Stimulated activated CD8-positive, alpha-beta memory T cell treated with anti-CD3 and anti-CD28 coated beads, Interleukin-15, amount 100 ng/mL, for 48 hours (primary cell): ENCODE data around the gene CAMTA1.
"Not testable (repeated sequence)": the region's sequence is repeated elsewhere in the genome, so short reads cannot be mapped to it uniquely, and the experiment has no call there.

Source experiments
- DNase-seq, 2 donors: peaks; one replicate each; pipeline ENCODE4 v3.0.0-alpha.2; 2020; ENCODE audit warnings: low read depth in 2 of 2

CAMTA1 gene

DNA sequence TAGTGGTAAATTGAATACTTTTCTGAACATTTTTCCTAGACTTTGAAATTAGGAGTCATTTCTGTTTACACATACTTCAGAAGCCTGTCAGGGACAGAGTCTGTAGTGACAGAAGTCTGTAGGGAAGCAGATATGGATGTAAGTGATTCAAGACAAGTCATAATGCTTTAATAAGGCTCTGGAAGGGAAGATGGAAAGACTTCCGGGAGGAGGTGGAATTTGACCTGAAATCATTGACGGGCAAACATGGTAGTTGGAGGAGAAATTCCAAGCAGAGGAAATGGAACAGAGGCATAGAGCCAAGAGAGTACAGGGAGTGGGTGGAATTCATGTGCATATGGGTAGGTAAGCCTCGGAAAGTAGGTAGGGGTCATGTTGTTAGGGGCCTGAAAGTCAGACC, 22.5 kb downstream of the CAMTA1 start:
- no peak for DNase-seq

DNA sequence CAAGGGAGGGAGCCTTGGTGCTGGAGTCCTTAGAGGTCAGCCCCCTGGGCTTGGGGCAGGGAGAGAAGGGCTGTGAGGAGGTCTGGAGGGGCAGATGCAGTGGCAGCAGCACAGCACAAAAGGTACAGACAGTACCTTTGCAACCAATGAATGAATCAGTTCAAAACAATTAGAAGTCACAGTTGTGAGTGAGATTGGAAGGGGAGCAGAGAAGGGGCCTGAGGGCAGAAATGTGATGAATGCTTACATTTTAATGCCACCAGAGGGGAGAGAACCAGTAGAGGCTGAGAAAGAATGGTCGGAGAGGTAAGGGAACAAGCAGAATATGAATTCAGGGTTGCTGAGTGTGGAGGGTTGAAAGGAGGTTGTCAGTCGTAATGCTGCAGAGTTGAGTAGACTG, 24.2 kb downstream of the CAMTA1 start:
- DNase-seq = no peak

DNA sequence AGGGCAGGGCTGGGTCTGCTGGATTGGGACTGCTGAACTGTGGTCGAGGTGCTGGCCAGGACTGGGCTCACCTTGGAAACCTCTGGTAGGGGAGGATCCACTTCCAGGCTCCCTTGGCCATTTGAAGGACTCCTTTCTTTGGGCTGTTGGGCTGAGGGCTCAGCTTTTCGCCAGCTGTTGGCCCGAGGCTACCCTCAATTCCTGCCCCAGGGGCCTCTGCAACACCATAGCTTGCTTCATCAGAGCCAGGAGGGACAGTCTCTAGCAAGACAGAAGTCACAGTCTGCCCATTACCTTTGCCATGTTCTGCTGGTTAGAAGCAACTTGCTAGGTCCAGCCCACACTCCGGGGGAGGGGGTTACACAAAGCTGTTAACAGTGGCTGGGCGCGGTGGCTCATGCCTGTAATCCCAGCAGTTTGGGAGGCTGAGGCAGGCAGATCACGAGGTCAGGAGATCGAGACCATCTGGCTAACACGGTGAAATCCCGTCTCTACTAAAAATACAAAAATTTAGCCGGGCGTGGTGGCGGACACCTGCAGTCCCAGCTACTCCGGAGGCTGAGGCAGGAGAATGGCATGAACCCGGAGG, 25.0 kb downstream of the CAMTA1 start:
- DNase-seq = not testable (repeated sequence)

DNA sequence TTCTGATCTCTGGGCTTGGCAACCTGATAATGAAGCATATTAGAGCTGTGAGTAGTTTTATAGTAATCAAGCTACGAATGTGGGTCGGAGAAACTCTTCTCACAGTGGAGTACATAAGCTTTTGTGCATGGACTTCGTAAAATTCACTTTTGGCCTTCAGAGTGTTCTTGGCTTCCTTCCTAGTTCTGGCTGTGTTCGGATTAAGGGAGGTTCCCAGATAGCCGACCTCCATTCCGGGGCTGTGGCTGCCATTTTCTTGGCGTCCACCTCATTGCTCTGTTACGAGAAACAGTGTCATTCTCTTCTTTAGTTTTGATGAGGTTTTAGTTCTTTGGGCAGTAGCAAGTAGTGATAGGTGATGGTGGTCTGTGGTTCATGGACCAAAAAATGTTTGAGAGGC, 26.3 kb downstream of the CAMTA1 start:
- DNase-seq = no peak

DNA sequence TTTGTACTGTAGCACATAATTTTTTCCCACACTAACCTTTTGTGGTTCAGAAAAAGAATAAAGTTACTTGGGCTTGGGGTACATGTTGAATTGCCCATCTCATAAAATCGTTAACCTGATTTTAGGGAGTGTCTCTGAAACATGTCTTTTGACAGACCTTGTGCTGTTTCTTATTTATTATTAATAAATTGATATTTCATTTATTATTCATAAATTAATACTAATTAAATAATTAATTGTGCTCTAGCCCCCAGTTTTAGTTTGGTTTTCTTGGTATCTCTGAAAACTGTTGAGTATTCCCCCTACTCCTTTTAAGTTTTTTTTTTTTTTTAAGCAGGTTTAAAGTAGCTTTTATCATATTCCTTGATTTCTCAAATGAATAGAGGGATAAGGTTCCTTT, 27.9 kb downstream of the CAMTA1 start:
- DNase-seq = no peak

DNA sequence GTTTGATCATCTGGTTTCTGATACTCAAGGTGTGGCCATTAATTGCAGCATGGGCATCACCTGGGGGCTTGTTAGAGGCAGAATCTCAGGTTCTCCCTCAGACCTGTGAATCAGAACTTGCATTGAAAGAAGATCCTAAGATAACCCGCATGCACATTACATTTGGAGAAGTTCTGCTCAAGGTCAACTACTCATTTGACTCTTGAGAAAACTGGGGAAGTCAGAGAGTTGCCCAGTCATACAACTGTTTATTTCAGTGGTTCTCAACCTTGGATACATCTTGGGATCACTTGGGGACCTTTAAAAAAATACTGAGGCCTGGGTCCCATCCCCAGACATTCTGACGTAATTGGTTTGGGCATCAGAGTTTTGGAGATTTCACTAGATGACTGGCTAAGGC, 30.5 kb downstream of the CAMTA1 start:
- no peak for DNase-seq

DNA sequence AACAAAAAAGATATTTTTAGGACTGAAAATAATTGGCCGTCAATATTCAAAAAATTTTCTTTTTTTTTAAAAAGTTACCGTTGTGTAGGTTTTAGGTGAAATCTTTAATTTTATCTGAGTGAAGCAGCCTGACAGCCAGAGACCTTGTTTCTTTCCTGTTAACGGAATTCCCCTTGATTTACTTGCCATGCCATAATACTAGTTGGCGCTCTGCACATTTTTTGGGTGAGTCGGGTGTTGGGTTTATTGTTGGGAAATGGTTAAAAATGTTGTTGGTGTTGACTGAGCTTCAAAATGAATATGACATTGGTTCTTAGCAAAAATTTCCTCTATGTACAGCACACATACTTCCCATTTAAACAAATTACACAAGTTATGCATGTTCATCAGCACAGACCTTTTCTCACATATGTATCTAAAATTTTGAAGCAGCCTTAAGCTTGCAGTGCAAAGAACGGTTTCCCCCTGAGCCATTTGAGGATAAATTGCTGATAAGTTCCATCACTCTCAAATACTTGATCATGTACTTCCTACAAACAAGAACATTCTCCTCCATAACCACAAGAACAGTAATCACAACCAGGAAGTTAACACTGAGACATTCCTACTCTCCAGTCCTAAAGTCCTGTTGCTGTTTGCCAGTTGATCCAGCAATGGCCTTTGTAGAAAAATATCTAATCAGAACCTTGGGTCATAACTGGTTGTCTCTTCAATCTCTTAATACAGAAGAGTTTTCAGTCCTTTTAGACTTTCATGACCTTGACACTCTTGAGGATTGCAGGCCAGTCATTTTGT, 34.2 kb downstream of the CAMTA1 start:
- no peak for DNase-seq

DNA sequence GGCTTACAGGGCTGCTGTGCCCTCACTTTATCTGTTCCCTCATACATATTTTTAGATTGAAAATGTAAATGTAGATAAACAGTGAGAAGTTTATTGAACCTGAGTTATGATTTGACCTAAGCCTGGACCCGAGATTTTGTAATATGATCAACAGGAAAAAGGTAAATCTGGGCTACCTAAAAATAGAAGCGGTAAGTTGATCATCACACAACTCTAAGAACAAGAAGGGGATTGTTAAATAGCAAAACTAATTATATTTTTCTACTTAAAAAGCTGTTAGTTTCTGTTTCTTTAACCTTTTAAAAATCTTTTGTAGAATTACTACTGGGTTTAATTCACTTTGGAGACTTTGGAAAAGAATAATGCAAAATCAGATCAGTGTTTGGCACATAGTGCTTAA, 35.6 kb downstream of the CAMTA1 start:
- no peak for DNase-seq

DNA sequence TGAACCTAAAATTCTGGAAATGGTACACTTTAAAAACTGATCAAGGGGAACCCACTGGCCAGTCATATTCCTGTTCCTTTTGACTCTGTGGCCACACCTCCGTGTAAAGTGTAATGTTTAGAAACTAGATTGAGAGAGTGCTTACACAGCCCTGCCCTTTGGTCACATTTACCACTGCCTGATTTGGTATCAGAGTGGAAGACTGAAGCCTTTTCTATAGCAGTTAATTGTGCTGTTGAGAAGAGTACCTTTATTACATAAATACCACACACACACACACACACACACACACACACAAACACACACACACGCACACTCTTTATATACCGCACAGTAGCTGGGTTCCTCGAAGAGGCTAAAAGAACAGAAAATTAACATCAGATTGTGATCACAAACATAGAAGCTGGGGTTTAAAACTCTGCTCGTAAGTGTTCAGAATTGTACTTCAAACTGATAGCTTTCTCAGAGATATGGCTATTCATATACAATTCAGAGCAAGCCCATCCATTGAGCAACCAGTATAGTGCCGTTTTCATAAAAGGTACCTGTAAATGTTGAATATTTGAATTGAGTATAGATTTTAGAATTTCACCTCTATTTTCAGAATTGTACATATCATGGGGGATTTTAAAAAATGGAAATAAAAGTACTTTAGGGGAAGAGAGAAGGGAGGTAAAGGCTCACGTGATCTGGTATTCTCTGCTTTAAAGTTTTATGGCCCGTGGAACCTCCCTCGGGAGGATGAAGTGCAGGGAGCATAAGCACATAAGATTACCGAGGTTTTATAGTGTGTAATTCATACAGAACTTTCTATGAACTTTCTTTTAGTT, 37.5 kb downstream of the CAMTA1 start:
- no peak for DNase-seq

DNA sequence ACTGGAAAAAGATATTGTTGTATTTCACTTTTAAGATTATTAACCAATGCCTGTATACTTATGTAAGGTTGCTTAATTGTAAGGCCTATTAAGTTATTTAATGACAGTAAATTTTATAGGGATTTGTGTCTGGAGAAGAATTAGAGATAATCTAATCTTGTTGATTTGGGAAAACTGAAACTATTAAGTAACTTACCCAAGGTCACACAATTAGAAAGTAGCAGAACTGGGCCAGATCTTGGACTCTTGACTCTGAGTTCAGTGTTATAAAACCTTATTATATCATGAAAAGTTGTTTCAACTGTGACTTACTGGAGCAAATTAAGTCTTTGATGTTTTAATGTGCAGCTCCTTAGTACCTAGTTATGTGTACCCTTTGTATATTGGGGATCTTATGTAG, 38.5 kb downstream of the CAMTA1 start:
- no peak for DNase-seq

DNA sequence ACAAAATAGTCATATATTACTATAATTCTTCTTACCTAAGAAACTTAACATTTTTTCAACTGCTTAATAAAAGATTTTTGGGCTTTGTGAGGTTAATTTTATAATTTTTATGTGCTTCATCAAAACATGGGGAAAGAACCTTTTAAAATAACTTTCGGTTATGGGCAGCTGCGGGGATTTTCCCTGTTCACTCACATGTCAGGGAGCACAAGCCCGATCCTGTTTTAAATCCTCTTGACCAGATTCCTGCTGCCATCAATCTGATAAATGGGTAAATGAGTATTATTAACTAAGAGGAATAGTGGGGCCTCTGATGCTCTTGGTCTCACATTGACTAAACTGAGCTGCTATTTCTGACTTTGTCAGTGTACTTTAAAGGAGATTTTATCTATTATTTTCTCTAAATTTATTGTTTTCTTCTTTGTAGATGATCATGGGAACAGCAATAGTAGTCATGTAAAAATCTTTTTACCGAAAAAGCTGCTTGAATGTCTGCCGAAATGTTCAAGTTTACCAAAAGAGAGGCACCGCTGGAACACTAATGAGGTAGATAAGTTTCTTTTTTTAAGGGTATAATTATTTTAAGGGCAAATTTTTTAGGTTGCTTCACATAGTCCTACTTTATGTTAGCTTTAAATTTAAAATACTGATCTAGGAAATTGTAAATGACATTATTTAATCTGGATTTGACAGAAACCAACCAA, 39.6 kb downstream of the CAMTA1 start:
- no peak for DNase-seq

DNA sequence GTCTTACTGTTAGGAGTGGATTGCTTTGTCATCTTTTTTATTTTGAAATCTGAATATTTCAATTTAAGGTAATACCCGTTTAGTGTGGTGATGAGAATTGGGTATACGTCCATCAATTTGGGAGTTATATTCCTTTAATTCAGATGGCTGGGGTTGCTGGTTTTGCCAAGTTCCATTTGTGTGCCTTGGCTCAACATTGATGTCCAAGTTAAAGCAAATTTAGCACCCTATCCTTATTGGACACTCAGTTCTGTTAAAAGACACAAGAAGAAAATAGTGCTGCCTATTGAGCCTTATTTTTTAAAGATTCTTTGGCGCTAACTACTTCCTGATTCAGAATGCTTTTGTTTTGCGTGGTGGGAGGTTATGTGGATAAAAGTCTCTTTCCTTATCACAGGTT, 40.6 kb downstream of the CAMTA1 start:
- DNase-seq = no peak

DNA sequence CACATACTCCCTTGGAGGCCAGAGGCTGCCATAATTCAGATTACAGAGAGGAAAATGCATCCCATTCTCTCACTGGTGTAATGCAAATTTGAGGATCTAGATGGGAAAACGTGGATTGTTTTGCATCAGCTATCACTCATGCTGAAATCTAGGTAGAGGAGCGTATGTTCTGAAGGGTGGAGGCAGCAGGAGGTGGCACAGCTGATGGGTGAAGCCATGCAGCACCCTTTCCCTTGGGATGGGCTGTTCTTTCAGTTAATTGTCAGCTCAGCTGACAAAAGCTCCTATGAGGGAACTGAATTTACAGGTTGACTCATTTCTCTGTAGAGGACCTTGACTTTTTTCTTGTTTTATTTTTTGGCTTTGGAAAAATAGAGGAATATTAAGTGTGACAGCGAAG, 41.8 kb downstream of the CAMTA1 start:
- no peak for DNase-seq

DNA sequence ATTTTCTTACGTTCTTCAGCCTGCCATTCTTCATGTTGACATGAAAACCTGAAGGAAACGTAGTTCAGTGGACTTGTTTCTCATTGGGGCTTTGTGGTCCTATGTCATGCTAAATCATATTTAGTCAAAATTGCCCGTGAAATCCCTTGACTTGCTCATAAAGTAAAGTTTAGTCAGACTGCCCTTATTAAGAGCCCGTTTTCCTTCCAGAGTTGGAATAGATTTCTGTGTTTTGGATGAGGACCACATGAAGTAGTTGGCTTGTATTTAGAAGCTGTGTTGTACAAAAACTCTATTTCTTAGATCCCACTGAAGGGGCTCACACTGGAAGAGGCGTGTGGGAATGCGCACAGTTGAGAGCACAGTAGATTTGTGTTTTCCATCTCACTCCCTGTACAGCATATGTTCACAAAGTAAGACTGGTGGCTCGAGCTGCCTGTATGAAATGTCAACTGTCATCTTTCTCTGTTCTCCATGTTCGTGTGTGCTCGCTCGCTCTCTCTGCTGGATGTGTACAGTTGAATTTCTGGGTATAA, 42.4 kb downstream of the CAMTA1 start:
- DNase-seq = no peak

DNA sequence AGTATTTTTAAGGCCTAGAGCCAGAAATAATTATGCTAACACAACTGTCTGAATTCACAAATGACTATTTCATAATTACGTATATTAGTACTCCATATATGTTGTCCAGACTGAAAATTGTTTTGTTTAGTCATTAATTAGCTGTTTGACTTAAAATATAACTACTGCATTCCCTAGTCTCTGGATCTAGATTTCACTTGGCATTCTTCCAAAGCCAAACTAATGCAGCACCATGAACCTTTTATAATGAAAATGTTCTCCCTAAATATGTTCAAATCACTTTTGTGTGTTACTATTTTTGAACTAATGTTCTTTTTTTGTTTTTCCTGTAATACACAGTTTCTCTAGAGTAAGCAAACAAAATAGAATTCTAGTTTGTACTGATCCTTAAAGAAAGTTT, 46.1 kb downstream of the CAMTA1 start:
- no peak for DNase-seq

DNA sequence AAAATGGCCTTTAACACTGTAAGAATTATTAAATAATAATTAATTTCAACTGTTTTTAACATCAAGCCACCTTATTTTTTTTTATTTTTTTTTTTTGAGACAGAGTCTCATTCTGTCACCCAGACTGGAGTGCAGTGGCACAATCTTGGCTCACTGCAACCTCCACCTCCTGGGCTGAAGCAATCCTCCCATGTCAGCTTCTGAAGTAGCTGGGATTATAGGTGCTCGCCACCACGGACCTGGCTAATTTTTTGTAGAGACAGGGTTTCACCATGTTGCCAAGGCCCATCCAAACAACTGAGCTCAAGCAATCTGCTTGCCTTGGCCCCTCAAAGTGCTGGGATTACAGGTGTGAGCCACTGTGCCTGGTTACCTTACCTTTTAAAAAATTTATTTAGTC, 46.8 kb downstream of the CAMTA1 start:
- DNase-seq = not testable (repeated sequence)

DNA sequence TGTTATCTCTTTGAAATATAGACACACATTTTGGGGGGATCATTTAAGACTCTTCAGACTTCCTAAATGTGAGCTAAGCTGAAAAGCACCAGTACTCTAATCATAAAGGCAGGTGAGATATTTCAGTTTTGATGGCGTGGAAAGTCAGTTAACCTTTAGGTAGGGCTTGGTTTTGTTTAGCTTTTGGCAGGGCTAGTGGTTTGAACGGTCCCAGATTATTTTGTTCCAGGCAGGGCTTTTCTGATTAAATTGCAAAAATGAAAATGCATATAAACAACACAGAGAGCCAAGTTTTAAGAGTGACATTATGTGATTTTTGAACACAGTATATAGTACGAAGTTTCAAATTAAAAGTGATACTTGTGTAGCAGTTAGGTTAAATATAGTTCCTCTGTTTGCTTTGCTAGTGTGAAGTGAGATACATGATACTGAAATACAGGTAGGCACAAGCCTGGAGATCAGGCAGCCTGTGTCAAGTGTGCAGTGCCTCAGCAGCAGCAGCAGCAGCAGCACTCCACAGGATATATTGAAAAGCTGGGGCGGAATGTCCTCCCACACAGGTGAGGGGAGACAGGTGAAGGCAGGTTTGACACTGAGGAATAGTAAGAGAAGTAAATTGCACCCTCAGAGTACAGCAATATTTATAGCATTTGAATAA, 47.4 kb downstream of the CAMTA1 start:
- DNase-seq = no peak

DNA sequence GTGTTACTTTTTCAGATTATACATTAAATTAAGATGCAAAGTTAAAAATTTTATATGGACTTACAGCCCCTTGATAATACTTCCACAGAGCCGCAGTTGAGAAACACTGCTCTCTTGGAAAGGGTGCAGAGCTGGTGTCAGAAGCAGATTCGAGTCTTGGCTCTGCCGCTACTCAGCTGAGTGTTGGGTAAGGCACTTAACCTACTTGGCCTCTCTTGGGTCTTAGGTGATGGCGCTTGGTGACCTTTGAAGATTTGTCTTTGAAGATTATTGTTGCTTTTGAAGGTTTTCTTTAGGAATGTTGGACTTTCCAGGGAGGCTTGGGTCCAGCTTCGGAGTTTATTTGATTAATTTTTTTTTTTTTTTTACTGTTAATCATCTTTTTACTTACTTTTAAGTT, 48.5 kb downstream of the CAMTA1 start:
- DNase-seq = no peak

DNA sequence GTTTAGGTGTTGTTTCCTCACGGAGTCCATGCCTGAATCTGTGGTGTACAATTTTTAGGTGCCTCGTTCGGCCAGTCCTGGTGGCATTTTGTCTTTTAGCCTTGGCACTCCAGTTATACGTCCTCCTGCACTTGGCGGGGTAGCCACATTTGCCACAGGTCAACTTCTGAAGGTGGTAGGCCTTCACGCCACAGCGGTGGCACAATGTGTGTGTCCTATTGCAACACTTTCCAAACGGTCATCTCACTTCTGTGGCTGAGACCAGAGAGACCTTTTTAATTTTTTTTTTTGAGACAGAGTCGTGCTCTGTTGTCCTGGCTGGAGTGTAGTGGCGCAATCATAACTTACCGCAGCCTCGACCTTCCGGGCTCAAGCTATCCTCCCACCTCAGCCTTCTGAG, 49.1 kb downstream of the CAMTA1 start:
- DNase-seq = no peak

DNA sequence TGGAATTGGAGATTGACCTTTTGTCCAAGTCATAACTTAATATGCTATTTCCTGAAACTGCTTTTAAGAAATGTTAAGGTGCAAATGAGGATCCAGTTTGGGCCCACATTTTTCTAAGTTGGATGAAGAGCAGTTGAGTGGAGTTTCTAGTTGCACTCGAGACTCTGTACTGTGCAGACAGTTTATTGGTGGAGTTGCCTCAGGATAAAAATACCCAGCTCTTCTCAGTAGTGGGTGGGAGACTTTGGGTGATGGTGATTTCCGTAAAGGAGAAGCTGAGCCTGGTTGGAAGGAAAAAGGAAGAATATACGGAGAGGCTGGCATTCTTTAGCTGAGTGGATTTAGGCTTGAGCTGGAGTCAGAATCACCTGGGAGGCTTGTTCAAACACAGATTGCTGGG, 49.9 kb downstream of the CAMTA1 start:
- DNase-seq = no peak

DNA sequence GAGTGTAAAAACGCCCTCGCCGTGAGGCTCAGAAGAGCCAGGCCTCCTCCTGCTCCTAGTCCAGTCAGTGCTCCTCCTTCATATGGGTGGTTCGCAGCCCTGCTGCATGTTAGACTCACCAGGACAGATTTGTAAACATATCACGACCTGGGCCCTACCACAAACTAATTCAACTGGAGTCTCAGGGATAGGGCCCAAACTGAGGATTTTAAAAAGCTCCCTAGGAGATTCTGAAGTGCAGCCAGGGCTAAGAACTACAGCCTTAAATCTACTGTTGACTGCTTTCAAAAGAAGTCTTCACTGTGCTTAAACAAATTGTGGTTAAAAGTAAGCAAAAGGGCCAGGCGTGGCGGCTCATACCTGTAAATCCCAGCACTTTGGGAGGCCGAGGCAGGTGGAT, 57.0 kb downstream of the CAMTA1 start:
- no peak for DNase-seq
